K562 (cell line): Measurements from ENCODE around the gene GNG7. TPM values are rescaled to one million over a fixed set of nuclear protein-coding genes. Genes with fewer than 3 reads are reported as not detected.

Experiments
- ATAC-seq: fragments of 200-7000 bp; cut with Tn5 transposase; 3 replicates; pipeline ENCODE4 v1.9.1; 2020; ENCODE audit warnings: moderate library complexity
- BruUV-seq: library from RNA; stranded (reverse); fragments of 400-500 nt; replicated peaks from 2 replicates; lab custom pipeline; 2021; lab: Mats Ljungman, UMichigan
- CTCF ChIA-PET: fragments of 300-600 bp; formaldehyde crosslinking; extraction: SDS; loops from one replicate; lab custom pipeline; 2021; ENCODE audit warnings: low intra/inter-chr PET ratio; lab: Yijun Ruan, JAX
- POLR2A ChIA-PET: fragments of 300-600, 350-650 bp; sonication (Branson Sonifier 250); formaldehyde crosslinking; extraction: SDS; loops from one replicate; lab custom pipeline; 2021; ENCODE audit warnings: antibody characterized with exemption, inconsistent platforms; lab: Yijun Ruan, JAX
- DNase-seq, 4 experiments: peaks; one replicate each; pipeline versions ENCODE4 v3.0.0 to v3.0.0-alpha.2; 2011 to 2018; ENCODE audit warnings: low spot score in 3 of 4, mixed read lengths in 3 of 4; ENCODE audit errors: extremely low read depth in 1 of 4
- FAIRE-seq: peaks from 2 replicates; lab custom pipeline; 2011; peaks lifted over from hg19 to GRCh38; lab: Jason Lieb, UNC
- H2AFZ ChIP-seq: 2 replicates; pipeline ENCODE4 v1.6.0; 2011; ENCODE audit warnings: low read depth, low read length, control low read depth, inconsistent platforms
- H3K27ac ChIP-seq: fragments of 200-600 bp; 3 replicates; pipeline ENCODE4 v1.8.0; 2011; ENCODE audit warnings: low read depth, mild to moderate bottlenecking, control low read depth, inconsistent platforms, low read length, moderate library complexity, mixed read lengths; ENCODE audit errors: extremely low read depth
- H3K27me3 ChIP-seq, 2 experiments: fragments of 300-600 bp in 1 of 2; 2 replicates in 1 of 2; 3 replicates in 1 of 2; pipeline versions ENCODE4 v1.6.0 to v1.8.0; 2011; ENCODE audit warnings: inconsistent platforms in 2 of 2, low read length in 2 of 2, mild to moderate bottlenecking in 1 of 2, mixed read lengths in 1 of 2, moderate library complexity in 1 of 2; ENCODE audit not compliant: control insufficient read depth in 2 of 2, insufficient read depth in 2 of 2
- H3K36me3 ChIP-seq: fragments of 300-600 bp; 3 replicates; pipeline ENCODE4 v1.8.0; 2011; ENCODE audit warnings: mild to moderate bottlenecking, low read length, inconsistent platforms; ENCODE audit not compliant: control insufficient read depth, insufficient read depth
- H3K4me1 ChIP-seq, 2 experiments: fragments of 200-600 bp in 1 of 2; replicated peaks in 1 of 2; 2 replicates in 1 of 2; 3 replicates in 1 of 2; pipeline versions ENCODE4 v1.5.1 to v1.8.0; 2011; ENCODE audit warnings: inconsistent platforms in 2 of 2, low read length in 2 of 2, mild to moderate bottlenecking in 1 of 2, mixed read lengths in 1 of 2, moderate library complexity in 1 of 2; ENCODE audit not compliant: control insufficient read depth in 2 of 2, insufficient read depth in 2 of 2
- H3K4me2 ChIP-seq: 2 replicates; pipeline ENCODE4 v1.6.1; 2011; ENCODE audit warnings: low read length, control low read depth, inconsistent platforms, mixed read lengths; ENCODE audit not compliant: insufficient read depth
- H3K4me3 ChIP-seq: fragments of 200-600 bp; sonication (generic), shearing (Covaris generic); 2 replicates; pipeline ENCODE4 v1.5.1; 2016; ENCODE audit warnings: control low read depth, inconsistent platforms
- H3K79me2 ChIP-seq: fragments of 200-600 bp; 3 replicates; pipeline ENCODE4 v1.8.0; 2011; ENCODE audit warnings: low read length, inconsistent platforms; ENCODE audit not compliant: control insufficient read depth, insufficient read depth
- H3K9ac ChIP-seq, 2 experiments: 2 replicates each; pipeline versions ENCODE4 v1.6.0 to v1.6.1; 2011; ENCODE audit warnings: low read depth in 2 of 2, low read length in 2 of 2, control low read depth in 1 of 2, inconsistent platforms in 1 of 2, mild to moderate bottlenecking in 1 of 2, mixed read lengths in 1 of 2; ENCODE audit not compliant: insufficient read depth in 1 of 2
- H3K9me1 ChIP-seq: one replicate; pipeline ENCODE4 v1.6.0; 2011; ENCODE audit warnings: inconsistent platforms, mild to moderate bottlenecking, low read length, moderate library complexity; ENCODE audit not compliant: control insufficient read depth, insufficient read depth
- H3K9me3 ChIP-seq: replicated peaks from 2 replicates; pipeline ENCODE4 v1.5.1; 2011; ENCODE audit warnings: low read depth, low read length, inconsistent platforms; ENCODE audit not compliant: control insufficient read depth, insufficient read depth
- H4K20me1 ChIP-seq: replicated peaks from 2 replicates; pipeline ENCODE4 v1.6.1; 2011; ENCODE audit warnings: low read length, inconsistent platforms, mixed read lengths; ENCODE audit not compliant: control insufficient read depth, insufficient read depth
- CREM ChIP-seq: IDR thresholded peaks from 2 replicates; pipeline ENCODE4 v1.6.1; 2014; ENCODE audit warnings: antibody characterized with exemption, low read depth
- DACH1 ChIP-seq: fragments of 450-650 bp; IDR thresholded peaks from 2 replicates; pipeline ENCODE4 v1.6.1; 2018; ENCODE audit not compliant: partially characterized antibody
- EWSR1 ChIP-seq: fragments of 450-650 bp; IDR thresholded peaks from 2 replicates; pipeline ENCODE4 v1.6.1; 2018; ENCODE audit warnings: borderline replicate concordance, mild to moderate bottlenecking, low read depth, moderate library complexity; ENCODE audit not compliant: partially characterized antibody
- PRMT5 ChIP-seq: sonication (generic); formaldehyde crosslinking; IDR thresholded peaks from 2 replicates; pipeline ENCODE4 v1.5.0; 2020; ENCODE audit warnings: missing genetic modification reagents
- U2AF1 ChIP-seq: fragments of 200-400 bp; formaldehyde crosslinking; optimal IDR thresholded peaks from 2 replicates; pipeline ENCODE3; 2017; ENCODE audit warnings: mild to moderate bottlenecking, low read depth, low read length, moderate library complexity
- ZNF174 ChIP-seq: fragments of 250-450 bp; sonication (Bioruptor Pico); IDR thresholded peaks from 2 replicates; pipeline ENCODE4 v1.4.0; 2020; ENCODE audit warnings: mild to moderate bottlenecking
- ZNF77 ChIP-seq: fragments of 250-450 bp; sonication (Bioruptor Pico); IDR thresholded peaks from 2 replicates; pipeline ENCODE4 v1.5.0; 2020
- ZZZ3 ChIP-seq: fragments of 450-650 bp; IDR thresholded peaks from 2 replicates; pipeline ENCODE4 v1.6.1; 2016; ENCODE audit warnings: antibody characterized with exemption, mild to moderate bottlenecking, moderate library complexity
- WGBS: fragments of 100-300 bp; shearing (Covaris generic); methylation state at CpG from one replicate; pipeline ENCODE4 v1.1.6; 2016; ENCODE audit warnings: low coverage, mixed read lengths; ENCODE audit not compliant: insufficient coverage; ENCODE audit errors: missing lambda C conversion rate; 5-methylcytosine and 5-hydroxymethylcytosine counted together
- in situ Hi-C: fragments of 300-500 bp; cut with MboI; formaldehyde crosslinking; loops from 4 replicates; pipeline ENCODE4 v1.15.0; 2018; ENCODE audit warnings: inconsistent platforms, mixed read lengths
- intact Hi-C: fragments of 100-400 bp; cut with micrococcal nuclease; formaldehyde crosslinking; loops from 2 replicates; pipeline ENCODE4 v1.14.2; 2022
- polyA plus RNA-seq, 8 experiments: library from polyadenylated mRNA; depleted of rRNA in 4 of 8; stranded (reverse) in 5 of 8; unstranded in 3 of 8; fragments of >200 nt; fragmentation: Nextera tagmentation in 2 of 8; fragmentation: Illumina TruSeq in 1 of 8; extraction: Ambion mirVana in 2 of 8; extraction: Trizol in 1 of 8; gene quantifications; 2 replicates each; pipeline versions ENCODE4 v1.2.1 to v1.2.3, GENCODE V29; 2011 to 2014; ENCODE audit warnings: inconsistent platforms in 1 of 8, missing spikeins in 1 of 8
- total RNA-seq, 7 experiments: library from RNA; depleted of rRNA in 6 of 7; stranded (reverse); fragments of >200 nt in 6 of 7; fragmentation: Illumina TruSeq in 2 of 7; extraction: Trizol in 2 of 7; gene quantifications; 2 replicates each; pipeline versions ENCODE4 v1.2.1 to v1.2.3, GENCODE V29; 2011 to 2021; ENCODE audit warnings: low replicate concordance in 1 of 7
- TF ChIP-seq, protein P1 (sequence below), 2 experiments: fragments of 450-650 bp; IDR thresholded peaks; 2 replicates each; pipeline ENCODE4 v1.6.1; 2016; ENCODE audit warnings: mild to moderate bottlenecking in 2 of 2, borderline replicate concordance in 1 of 2, low read depth in 1 of 2, moderate library complexity in 1 of 2
- TF ChIP-seq, protein P2 (sequence below), 2 experiments: fragments of 450-650 bp in 1 of 2; IDR thresholded peaks; 2 replicates each; pipeline ENCODE4 v1.6.1; 2011 to 2017; ENCODE audit warnings: low read depth in 2 of 2, antibody characterized with exemption in 1 of 2, borderline replicate concordance in 1 of 2, low read length in 1 of 2, mild to moderate bottlenecking in 1 of 2, mixed read lengths in 1 of 2; ENCODE audit not compliant: control insufficient read depth in 1 of 2

The GNG7 gene
- total and polyA plus RNA-seq, 9 of the 15 experiments (the other 6 are each of a cell fraction or from before 2014, with no cell fraction given), result 0.01 to 0.20 (median 0.06) TPM; not detected in 1

GRCh38 chr19:2747349-2747748 is 44.9 kb upstream of the GNG7 start:
- Histone ChIP-seq H3K27me3 (peaks cover 16 to 27% of the 10 kb centered on the region in 2 experiments; a peak in 4 of 5 replicates), H3K4me2 (no peak overlapping the region), H3K4me1 (peaks cover 0 to 9% of the 10 kb centered on the region in 2 experiments; a peak in 2 of 5 replicates), H3K36me3 (no peaks in the 10 kb centered on the region), H3K9ac (no peak overlapping the region), H3K9me3 (no peaks in the 10 kb centered on the region), H4K20me1 (no peaks in the 10 kb centered on the region), H3K4me3 (no peak overlapping the region), H2AFZ (no peak overlapping the region), H3K79me2 (no peaks in the 10 kb centered on the region), H3K9me1 (no peaks in the 10 kb centered on the region), H3K27ac (no peak overlapping the region)
- ATAC-seq, result no peak
- no peak for DNase-seq
- ChIA-PET CTCF (interaction anchor here (0.6 kb wide), 1 partner anchor 62 kb away, joined by 3 read pairs; no protein-coding TSS in a partner anchor), POLR2A (interaction anchor here (0.8 kb wide), 1 partner anchor 202 kb away, joined by 3 read pairs; no protein-coding TSS in a partner anchor)
- FAIRE-seq, result no peak
- intact Hi-C loops, result loop anchor here (5.0 kb wide), 1 partner anchor 85 kb away; no protein-coding TSS in a partner anchor
- no TSS peak for BruUV-seq
- WGBS, result 4% methylated on average over 7 of the region's 7 CpGs
- in situ Hi-C loops, result no loop called here
- TF ChIP-seq, protein P1, sequence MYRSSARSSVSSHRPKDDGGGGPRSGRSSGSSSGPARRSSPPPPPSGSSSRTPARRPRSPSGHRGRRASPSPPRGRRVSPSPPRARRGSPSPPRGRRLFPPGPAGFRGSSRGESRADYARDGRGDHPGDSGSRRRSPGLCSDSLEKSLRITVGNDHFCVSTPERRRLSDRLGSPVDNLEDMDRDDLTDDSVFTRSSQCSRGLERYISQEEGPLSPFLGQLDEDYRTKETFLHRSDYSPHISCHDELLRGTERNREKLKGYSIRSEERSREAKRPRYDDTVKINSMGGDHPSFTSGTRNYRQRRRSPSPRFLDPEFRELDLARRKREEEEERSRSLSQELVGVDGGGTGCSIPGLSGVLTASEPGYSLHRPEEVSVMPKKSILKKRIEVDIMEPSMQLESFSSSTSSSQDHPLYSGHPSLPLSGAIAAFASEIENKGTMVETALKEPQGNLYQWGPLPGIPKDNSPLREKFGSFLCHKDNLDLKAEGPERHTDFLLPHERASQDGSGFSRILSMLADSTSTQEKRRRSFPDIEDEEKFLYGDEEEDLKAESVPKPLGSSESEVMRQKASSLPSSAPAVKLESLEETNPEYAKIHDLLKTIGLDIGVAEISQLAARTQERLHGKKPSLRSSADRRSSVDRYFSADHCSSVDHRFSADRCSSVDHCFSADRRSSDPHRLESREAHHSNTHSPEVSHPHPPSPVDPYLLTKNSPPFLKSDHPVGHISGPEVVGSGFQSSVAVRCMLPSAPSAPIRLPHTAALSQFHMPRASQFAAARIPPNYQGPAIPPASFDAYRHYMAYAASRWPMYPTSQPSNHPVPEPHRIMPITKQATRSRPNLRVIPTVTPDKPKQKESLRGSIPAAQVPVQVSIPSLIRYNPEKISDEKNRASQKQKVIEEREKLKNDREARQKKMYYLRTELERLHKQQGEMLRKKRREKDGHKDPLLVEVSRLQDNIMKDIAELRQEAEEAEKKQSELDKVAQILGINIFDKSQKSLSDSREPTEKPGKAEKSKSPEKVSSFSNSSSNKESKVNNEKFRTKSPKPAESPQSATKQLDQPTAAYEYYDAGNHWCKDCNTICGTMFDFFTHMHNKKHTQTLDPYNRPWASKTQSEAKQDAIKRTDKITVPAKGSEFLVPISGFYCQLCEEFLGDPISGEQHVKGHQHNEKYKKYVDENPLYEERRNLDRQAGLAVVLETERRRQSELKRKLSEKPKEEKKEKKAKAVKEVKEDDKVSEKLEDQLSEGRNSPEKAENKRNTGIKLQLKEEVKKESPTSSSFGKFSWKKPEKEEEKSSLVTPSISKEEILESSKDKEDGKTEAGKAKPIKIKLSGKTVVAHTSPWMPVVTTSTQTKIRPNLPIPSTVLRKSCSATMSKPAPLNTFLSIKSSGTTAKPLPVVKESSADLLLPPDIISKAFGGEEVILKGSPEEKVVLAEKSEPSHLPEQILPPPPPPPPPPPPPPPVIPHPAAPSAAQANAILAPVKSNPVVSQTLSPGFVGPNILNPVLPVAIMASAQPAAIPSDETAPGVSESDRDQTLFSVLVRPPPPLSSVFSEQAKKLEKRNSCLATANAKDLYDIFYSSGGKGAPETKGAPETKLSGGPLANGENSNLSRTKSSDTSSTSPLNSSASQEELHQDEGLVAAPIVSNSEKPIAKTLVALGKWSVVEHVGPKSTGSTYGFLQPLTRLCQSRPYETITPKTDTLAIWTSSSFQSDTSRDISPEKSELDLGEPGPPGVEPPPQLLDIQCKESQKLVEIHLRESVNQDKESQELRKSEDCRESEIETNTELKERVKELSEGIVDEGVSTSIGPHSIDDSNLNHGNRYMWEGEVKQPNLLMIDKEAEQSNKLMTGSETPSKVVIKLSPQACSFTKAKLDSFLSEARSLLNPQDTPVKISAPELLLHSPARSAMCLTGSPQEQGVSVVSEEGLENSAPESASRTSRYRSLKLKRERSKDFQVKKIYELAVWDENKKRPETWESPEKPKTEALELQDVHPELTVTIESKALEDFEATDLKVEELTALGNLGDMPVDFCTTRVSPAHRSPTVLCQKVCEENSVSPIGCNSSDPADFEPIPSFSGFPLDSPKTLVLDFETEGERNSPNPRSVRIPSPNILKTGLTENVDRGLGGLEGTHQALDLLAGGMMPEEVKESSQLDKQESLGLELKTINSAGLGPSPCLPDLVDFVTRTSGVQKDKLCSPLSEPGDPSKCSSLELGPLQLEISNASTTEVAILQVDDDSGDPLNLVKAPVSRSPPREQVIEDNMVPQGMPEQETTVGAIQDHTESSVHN (IDR thresholded peaks at IDR 0.05; ENCODE audit: borderline replicate concordance in 1 of 2, low read depth in 1 of 2), result no peak
- TF ChIP-seq U2AF1, result no peak
- TF ChIP-seq ZZZ3, result no peak
- no peak for TF ChIP-seq DACH1
- TF ChIP-seq PRMT5 (CRISPR knock-in tag), result no peak
- no peak for TF ChIP-seq CREM
- TF ChIP-seq ZNF174 (CRISPR knock-in tag), result no peak
- no peak for TF ChIP-seq ZNF77 (CRISPR knock-in tag)
- TF ChIP-seq, protein P2, sequence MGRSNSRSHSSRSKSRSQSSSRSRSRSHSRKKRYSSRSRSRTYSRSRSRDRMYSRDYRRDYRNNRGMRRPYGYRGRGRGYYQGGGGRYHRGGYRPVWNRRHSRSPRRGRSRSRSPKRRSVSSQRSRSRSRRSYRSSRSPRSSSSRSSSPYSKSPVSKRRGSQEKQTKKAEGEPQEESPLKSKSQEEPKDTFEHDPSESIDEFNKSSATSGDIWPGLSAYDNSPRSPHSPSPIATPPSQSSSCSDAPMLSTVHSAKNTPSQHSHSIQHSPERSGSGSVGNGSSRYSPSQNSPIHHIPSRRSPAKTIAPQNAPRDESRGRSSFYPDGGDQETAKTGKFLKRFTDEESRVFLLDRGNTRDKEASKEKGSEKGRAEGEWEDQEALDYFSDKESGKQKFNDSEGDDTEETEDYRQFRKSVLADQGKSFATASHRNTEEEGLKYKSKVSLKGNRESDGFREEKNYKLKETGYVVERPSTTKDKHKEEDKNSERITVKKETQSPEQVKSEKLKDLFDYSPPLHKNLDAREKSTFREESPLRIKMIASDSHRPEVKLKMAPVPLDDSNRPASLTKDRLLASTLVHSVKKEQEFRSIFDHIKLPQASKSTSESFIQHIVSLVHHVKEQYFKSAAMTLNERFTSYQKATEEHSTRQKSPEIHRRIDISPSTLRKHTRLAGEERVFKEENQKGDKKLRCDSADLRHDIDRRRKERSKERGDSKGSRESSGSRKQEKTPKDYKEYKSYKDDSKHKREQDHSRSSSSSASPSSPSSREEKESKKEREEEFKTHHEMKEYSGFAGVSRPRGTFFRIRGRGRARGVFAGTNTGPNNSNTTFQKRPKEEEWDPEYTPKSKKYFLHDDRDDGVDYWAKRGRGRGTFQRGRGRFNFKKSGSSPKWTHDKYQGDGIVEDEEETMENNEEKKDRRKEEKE (IDR thresholded peaks at IDR 0.05; ENCODE audit: borderline replicate concordance in 1 of 2, control insufficient read depth in 1 of 2, low read depth in 2 of 2, low read length in 1 of 2), result no peak
- no peak for TF ChIP-seq EWSR1
